ENCODE measurements around the gene GP9.

GRCh38 chr3:129021140-129021551 lies 39.4 kb upstream of the GP9 start:
- TF ChIP-seq ZFP36 (IDR thresholded peaks at IDR 0.05; ENCODE audit: borderline replicate concordance, partially characterized antibody): no peak
- no peak for TF ChIP-seq CTCF (IDR thresholded peaks at IDR 0.05)
- no peak for TF ChIP-seq RAD21 (conservative IDR thresholded peaks at IDR 0.05 in 1 of 2, IDR thresholded peaks at IDR 0.05 in 1 of 2)
- no peak for TF ChIP-seq TP53 (CRISPR knock-in tag; IDR thresholded peaks at IDR 0.05)
- TF ChIP-seq POLR2A (IDR thresholded peaks at IDR 0.05; ENCODE audit: low read length): no peak
- no peak for TF ChIP-seq BCL3 (IDR thresholded peaks at IDR 0.05)
- no peak for TF ChIP-seq NPAS2 (CRISPR knock-in tag; IDR thresholded peaks at IDR 0.05; ENCODE audit: borderline replicate concordance)
